H9 (cell line): ENCODE measurements around the gene USP9X. TPM values are rescaled to one million over a fixed set of nuclear protein-coding genes. Genes with fewer than 3 reads are reported as not detected.

Experiments used
- DNase-seq: peaks from one replicate; pipeline ENCODE4 v3.0.0-alpha.2; 2017
- H2AFZ ChIP-seq: one replicate; pipeline ENCODE4 v1.6.1; 2013; ENCODE audit warnings: mild to moderate bottlenecking, low read length, control low read depth, moderate library complexity
- H2AK5ac ChIP-seq: 2 replicates; pipeline ENCODE4 v1.6.1; 2013; ENCODE audit warnings: low read length, control low read depth, mixed read lengths; ENCODE audit not compliant: insufficient read length
- H2BK120ac ChIP-seq: one replicate; pipeline ENCODE4 v1.6.1; 2013; ENCODE audit warnings: low read depth, mild to moderate bottlenecking, low read length, control low read depth, inconsistent platforms; ENCODE audit not compliant: poor library complexity, severe bottlenecking
- H2BK12ac ChIP-seq: 2 replicates; pipeline ENCODE4 v1.6.1; 2013; ENCODE audit warnings: low read length, control low read depth, mixed read lengths, low read depth; ENCODE audit not compliant: insufficient read length
- H2BK15ac ChIP-seq: 2 replicates; pipeline ENCODE4 v1.6.1; 2013; ENCODE audit warnings: low read depth, low read length, control low read depth
- H2BK20ac ChIP-seq: one replicate; pipeline ENCODE4 v1.6.1; 2013; ENCODE audit warnings: low read depth, mild to moderate bottlenecking, low read length, control low read depth, inconsistent platforms; ENCODE audit not compliant: poor library complexity, severe bottlenecking
- H2BK5ac ChIP-seq: 2 replicates; pipeline ENCODE4 v1.6.1; 2013; ENCODE audit warnings: low read length, control low read depth, mixed read lengths; ENCODE audit not compliant: insufficient read length
- H3K14ac ChIP-seq: 2 replicates; pipeline ENCODE4 v1.6.1; 2013; ENCODE audit warnings: low read length, control low read depth; ENCODE audit not compliant: insufficient read depth
- H3K18ac ChIP-seq: 2 replicates; pipeline ENCODE4 v1.6.1; 2013; ENCODE audit warnings: low read depth, mild to moderate bottlenecking, mixed read lengths, low read length, control low read depth; ENCODE audit not compliant: insufficient read length
- H3K23ac ChIP-seq: 2 replicates; pipeline ENCODE4 v1.6.1; 2013; ENCODE audit warnings: low read length, control low read depth, mixed read lengths, low read depth; ENCODE audit not compliant: insufficient read length
- H3K23me2 ChIP-seq: 2 replicates; pipeline ENCODE4 v1.6.1; 2013; ENCODE audit warnings: low read depth, mild to moderate bottlenecking, mixed read lengths, low read length, control low read depth; ENCODE audit not compliant: insufficient read length, poor library complexity, severe bottlenecking
- H3K27ac ChIP-seq: 2 replicates; pipeline ENCODE4 v1.5.1; 2013; ENCODE audit warnings: low read length, control low read depth, mixed read lengths, low read depth; ENCODE audit not compliant: insufficient read length
- H3K27me3 ChIP-seq: 2 replicates; pipeline ENCODE4 v1.6.1; 2013; ENCODE audit warnings: low read length, control low read depth, inconsistent platforms; ENCODE audit not compliant: insufficient read depth
- H3K4ac ChIP-seq: 2 replicates; pipeline ENCODE4 v1.6.1; 2013; ENCODE audit warnings: low read depth, mild to moderate bottlenecking, control low read depth, inconsistent platforms, low read length, moderate library complexity
- H3K4me1 ChIP-seq: 2 replicates; pipeline ENCODE4 v1.6.1; 2013; ENCODE audit warnings: low read length, control low read depth, inconsistent platforms; ENCODE audit not compliant: insufficient read depth
- H3K4me2 ChIP-seq: 2 replicates; pipeline ENCODE4 v1.6.1; 2013; ENCODE audit warnings: low read length, control low read depth, mixed read lengths; ENCODE audit not compliant: insufficient read length, insufficient read depth
- H3K56ac ChIP-seq: 2 replicates; pipeline ENCODE4 v1.6.1; 2013; ENCODE audit warnings: low read depth, mild to moderate bottlenecking, mixed read lengths, low read length, control low read depth; ENCODE audit not compliant: insufficient read length
- H3K79me1 ChIP-seq: 2 replicates; pipeline ENCODE4 v1.6.1; 2013; ENCODE audit warnings: low read depth, mild to moderate bottlenecking, moderate library complexity, low read length, control low read depth, inconsistent platforms; ENCODE audit not compliant: insufficient read depth, poor library complexity, severe bottlenecking
- H3K79me2 ChIP-seq: 2 replicates; pipeline ENCODE4 v1.6.1; 2013; ENCODE audit warnings: low read length, control low read depth, inconsistent platforms; ENCODE audit not compliant: insufficient read depth
- H3K9ac ChIP-seq: 2 replicates; pipeline ENCODE4 v1.6.1; 2013; ENCODE audit warnings: low read length, control low read depth, mixed read lengths; ENCODE audit not compliant: insufficient read length; ENCODE audit errors: extremely low read depth
- H3K9me3 ChIP-seq: one replicate; pipeline ENCODE4 v1.6.1; 2013; ENCODE audit warnings: low read depth, low read length, inconsistent platforms; ENCODE audit not compliant: control insufficient read depth
- H3T11ph ChIP-seq: one replicate; pipeline ENCODE4 v1.6.1; 2013; ENCODE audit warnings: mild to moderate bottlenecking, low read length, control low read depth, inconsistent platforms
- H4K20me1 ChIP-seq: one replicate; pipeline ENCODE4 v1.6.1; 2013; ENCODE audit not compliant: control insufficient read depth, insufficient read length, insufficient read depth
- H4K5ac ChIP-seq: 2 replicates; pipeline ENCODE4 v1.6.1; 2013; ENCODE audit warnings: low read depth, mild to moderate bottlenecking, mixed read lengths, low read length, control low read depth; ENCODE audit not compliant: insufficient read length
- H4K8ac ChIP-seq: replicated peaks from 2 replicates; pipeline ENCODE4 v1.6.1; 2013; ENCODE audit warnings: low read length, control low read depth, mixed read lengths, low read depth; ENCODE audit not compliant: insufficient read length
- H4K91ac ChIP-seq: 2 replicates; pipeline ENCODE4 v1.6.1; 2013; ENCODE audit warnings: low read depth, mild to moderate bottlenecking, moderate library complexity, mixed read lengths, low read length, control low read depth; ENCODE audit not compliant: insufficient read length
- H3K27ac Mint-ChIP-seq, 3 experiments: 2 replicates in 2 of 3; 3 replicates in 1 of 3; pipeline ENCODE4 v1.8.0; 2020 to 2021; ENCODE audit warnings: mixed read lengths in 3 of 3, mild to moderate bottlenecking in 1 of 3, moderate library complexity in 1 of 3
- H3K27me3 Mint-ChIP-seq: 2 replicates; pipeline ENCODE4 v1.8.0; 2021; ENCODE audit warnings: low read depth, mild to moderate bottlenecking, moderate library complexity, mixed read lengths
- H3K36me3 Mint-ChIP-seq, 3 experiments: 2 replicates in 2 of 3; 3 replicates in 1 of 3; pipeline ENCODE4 v1.8.0; 2020 to 2021; ENCODE audit warnings: low read depth in 3 of 3, mixed read lengths in 3 of 3; ENCODE audit not compliant: insufficient read depth in 1 of 3
- H3K4me1 Mint-ChIP-seq, 2 experiments: 2 replicates each; pipeline ENCODE4 v1.8.0; 2020; ENCODE audit warnings: mixed read lengths in 2 of 2
- H3K4me3 Mint-ChIP-seq, 2 experiments: 2 replicates in 1 of 2; 3 replicates in 1 of 2; pipeline ENCODE4 v1.8.0; 2020 to 2021; ENCODE audit warnings: mild to moderate bottlenecking in 2 of 2, mixed read lengths in 2 of 2, moderate library complexity in 1 of 2
- H3K9me3 Mint-ChIP-seq, 2 experiments: 2 replicates in 1 of 2; 3 replicates in 1 of 2; pipeline ENCODE4 v1.8.0; 2020; ENCODE audit warnings: mild to moderate bottlenecking in 2 of 2, mixed read lengths in 2 of 2, moderate library complexity in 1 of 2
- WGBS: extraction: QIAGEN DNeasy Blood & Tissue Kit; methylation state at CpG from one replicate; pipeline ENCODE4 v1.1.7; 2013; ENCODE audit warnings: missing lambda C conversion rate, low lambda C conversion rate, mixed read lengths; ENCODE audit not compliant: insufficient read length; ENCODE audit errors: extremely low coverage; 5-methylcytosine and 5-hydroxymethylcytosine counted together
- total RNA-seq: library from RNA; stranded (reverse); gene quantifications from 2 replicates; pipeline ENCODE4 v1.2.1, GENCODE V29; 2021
- TF ChIP-seq, protein P1 (sequence below): fragments of 200-600 bp; sonication (generic); conservative IDR thresholded peaks from 3 replicates; pipeline ENCODE4 v1.8.0; 2021; ENCODE audit warnings: antibody characterized with exemption, mild to moderate bottlenecking

The USP9X gene
- total RNA-seq, 1 experiment from 2014 or later: 284 TPM

DNA sequence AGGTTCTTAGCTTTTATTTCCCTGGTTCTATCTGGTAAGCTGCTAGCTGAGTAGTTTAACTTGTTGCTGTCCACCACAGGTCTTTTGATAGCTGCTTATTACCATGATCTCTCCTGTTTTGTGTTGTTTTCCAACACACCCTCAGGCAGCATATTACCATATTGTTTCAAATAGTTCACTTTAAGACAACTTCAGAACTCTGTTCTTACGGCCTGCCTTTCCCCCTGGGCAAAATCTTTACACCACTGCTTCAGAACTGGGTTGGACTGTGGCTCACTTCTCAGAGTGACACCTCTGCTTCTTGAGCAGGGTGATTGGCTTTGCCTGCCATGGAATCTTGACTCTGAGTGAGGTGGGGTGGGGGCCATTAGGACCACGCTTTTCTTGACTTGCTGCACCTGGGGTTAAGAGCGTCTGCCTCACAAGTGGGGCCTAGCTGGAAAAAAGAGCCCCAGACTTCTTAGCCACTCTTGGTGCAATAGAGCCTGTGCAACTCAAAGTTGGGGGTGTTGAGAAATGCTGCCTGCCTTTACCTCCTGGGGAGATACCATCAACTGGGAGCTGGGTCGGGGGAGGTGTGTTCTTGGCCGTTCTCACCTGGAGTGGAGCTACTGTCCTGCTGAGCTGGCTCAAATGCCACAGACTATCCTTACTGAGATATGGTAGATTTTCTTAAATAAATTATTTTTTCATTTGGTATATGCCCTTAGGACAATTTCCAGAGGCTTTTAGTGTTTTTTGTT, 23.4 kb downstream of the USP9X start:
- H3K9me3 ChIP-seq: no peaks in the 10 kb centered on the region
- peak overlapping the region in 2 of 3 experiments; percentile 82 to 87; a peak in 4 of 7 replicates for H3K27ac Mint-ChIP-seq
- H2BK12ac ChIP-seq: no peak overlapping the region
- H3K18ac ChIP-seq: no peak overlapping the region
- no peak overlapping the region for H4K8ac ChIP-seq
- H3K23me2 ChIP-seq: no peaks in the 10 kb centered on the region
- H3K23ac ChIP-seq: no peak overlapping the region
- no peaks in the 10 kb centered on the region for H3K79me1 ChIP-seq
- TF ChIP-seq, protein P1, sequence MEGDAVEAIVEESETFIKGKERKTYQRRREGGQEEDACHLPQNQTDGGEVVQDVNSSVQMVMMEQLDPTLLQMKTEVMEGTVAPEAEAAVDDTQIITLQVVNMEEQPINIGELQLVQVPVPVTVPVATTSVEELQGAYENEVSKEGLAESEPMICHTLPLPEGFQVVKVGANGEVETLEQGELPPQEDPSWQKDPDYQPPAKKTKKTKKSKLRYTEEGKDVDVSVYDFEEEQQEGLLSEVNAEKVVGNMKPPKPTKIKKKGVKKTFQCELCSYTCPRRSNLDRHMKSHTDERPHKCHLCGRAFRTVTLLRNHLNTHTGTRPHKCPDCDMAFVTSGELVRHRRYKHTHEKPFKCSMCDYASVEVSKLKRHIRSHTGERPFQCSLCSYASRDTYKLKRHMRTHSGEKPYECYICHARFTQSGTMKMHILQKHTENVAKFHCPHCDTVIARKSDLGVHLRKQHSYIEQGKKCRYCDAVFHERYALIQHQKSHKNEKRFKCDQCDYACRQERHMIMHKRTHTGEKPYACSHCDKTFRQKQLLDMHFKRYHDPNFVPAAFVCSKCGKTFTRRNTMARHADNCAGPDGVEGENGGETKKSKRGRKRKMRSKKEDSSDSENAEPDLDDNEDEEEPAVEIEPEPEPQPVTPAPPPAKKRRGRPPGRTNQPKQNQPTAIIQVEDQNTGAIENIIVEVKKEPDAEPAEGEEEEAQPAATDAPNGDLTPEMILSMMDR: no peak
- H2BK5ac ChIP-seq: no peak overlapping the region
- peak overlapping the region; percentile 32 for H3K4me2 ChIP-seq
- no peak overlapping the region for H4K5ac ChIP-seq
- H3K27me3 ChIP-seq: no peaks in the 10 kb centered on the region
- no peak overlapping the region for H2AFZ ChIP-seq
- H3K79me2 ChIP-seq: peaks cover 83% of the 10 kb centered on the region
- H3K56ac ChIP-seq: no peak overlapping the region
- H3K4ac ChIP-seq: no peak overlapping the region
- no peaks in the 10 kb centered on the region for H3K27me3 Mint-ChIP-seq
- DNase-seq: peak; percentile 54
- H3T11ph ChIP-seq: no peak overlapping the region
- H4K91ac ChIP-seq: no peak overlapping the region
- H3K14ac ChIP-seq: no peak overlapping the region
- peaks cover 51 to 52% of the 10 kb centered on the region in 2 experiments for H3K9me3 Mint-ChIP-seq
- peak overlapping the region; percentile 45 to 58 for H3K4me3 Mint-ChIP-seq
- H3K4me1 Mint-ChIP-seq: peaks cover 65 to 71% of the 10 kb centered on the region in 2 experiments
- no peak overlapping the region for H2BK15ac ChIP-seq
- H3K4me1 ChIP-seq: peaks cover 15% of the 10 kb centered on the region
- no peak overlapping the region for H2BK20ac ChIP-seq
- no peaks in the 10 kb centered on the region for H4K20me1 ChIP-seq
- H2AK5ac ChIP-seq: no peak overlapping the region
- H3K27ac ChIP-seq: peak overlapping the region; percentile 14
- peaks cover 0 to 35% (median 26%) of the 10 kb centered on the region in 3 experiments; a peak in 5 of 7 replicates for H3K36me3 Mint-ChIP-seq
- WGBS: no CpG with 5 or more reads among the region's 5 CpGs
- no peak overlapping the region for H3K9ac ChIP-seq
- no peak overlapping the region for H2BK120ac ChIP-seq
